Amygdala (tissue), 56 donors: Measurements from ENCODE around the gene KRT78.
"Not testable (repeated sequence)": the region's sequence is repeated elsewhere in the genome, so short reads cannot be mapped to it uniquely, and the experiment has no call there.

ENCODE experiments used
- DNase-seq, 56 donors: peaks; one replicate each; lab custom pipeline; 2025; lab: John Stamatoyannopoulos, UW

The KRT78 gene, protein sequence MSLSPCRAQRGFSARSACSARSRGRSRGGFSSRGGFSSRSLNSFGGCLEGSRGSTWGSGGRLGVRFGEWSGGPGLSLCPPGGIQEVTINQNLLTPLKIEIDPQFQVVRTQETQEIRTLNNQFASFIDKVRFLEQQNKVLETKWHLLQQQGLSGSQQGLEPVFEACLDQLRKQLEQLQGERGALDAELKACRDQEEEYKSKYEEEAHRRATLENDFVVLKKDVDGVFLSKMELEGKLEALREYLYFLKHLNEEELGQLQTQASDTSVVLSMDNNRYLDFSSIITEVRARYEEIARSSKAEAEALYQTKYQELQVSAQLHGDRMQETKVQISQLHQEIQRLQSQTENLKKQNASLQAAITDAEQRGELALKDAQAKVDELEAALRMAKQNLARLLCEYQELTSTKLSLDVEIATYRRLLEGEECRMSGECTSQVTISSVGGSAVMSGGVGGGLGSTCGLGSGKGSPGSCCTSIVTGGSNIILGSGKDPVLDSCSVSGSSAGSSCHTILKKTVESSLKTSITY

DNA sequence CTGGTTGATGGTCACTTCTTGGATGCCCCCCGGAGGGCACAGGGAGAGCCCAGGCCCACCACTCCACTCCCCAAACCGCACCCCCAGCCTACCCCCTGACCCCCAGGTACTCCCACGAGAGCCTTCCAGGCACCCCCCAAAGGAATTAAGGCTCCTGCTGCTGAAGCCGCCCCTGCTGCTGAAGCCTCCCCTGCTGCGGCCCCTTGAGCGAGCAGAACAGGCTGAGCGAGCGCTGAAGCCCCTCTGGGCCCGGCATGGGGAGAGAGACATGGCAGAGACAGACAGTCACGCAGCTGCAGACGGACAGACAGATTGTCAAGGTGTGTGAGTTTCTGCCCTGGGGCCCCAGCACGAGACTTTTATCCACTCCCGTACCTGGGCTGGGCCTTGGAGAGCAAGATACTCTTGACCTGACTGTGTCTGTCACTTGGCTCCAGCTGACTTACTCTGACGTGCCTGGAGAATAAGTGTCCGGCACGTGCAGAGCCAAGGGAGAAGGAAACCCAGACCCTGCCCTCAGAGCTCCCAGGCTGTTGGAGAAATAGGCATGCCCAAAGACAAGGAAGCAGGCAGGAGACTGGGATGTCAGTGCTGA lies at the start of gene KRT78:
Gene KRT78 (minus strand): TSS at position 334 of the 595 bp plus-strand sequence. CDS start 64 bp downstream, at position 270.
- no peak for DNase-seq

DNA sequence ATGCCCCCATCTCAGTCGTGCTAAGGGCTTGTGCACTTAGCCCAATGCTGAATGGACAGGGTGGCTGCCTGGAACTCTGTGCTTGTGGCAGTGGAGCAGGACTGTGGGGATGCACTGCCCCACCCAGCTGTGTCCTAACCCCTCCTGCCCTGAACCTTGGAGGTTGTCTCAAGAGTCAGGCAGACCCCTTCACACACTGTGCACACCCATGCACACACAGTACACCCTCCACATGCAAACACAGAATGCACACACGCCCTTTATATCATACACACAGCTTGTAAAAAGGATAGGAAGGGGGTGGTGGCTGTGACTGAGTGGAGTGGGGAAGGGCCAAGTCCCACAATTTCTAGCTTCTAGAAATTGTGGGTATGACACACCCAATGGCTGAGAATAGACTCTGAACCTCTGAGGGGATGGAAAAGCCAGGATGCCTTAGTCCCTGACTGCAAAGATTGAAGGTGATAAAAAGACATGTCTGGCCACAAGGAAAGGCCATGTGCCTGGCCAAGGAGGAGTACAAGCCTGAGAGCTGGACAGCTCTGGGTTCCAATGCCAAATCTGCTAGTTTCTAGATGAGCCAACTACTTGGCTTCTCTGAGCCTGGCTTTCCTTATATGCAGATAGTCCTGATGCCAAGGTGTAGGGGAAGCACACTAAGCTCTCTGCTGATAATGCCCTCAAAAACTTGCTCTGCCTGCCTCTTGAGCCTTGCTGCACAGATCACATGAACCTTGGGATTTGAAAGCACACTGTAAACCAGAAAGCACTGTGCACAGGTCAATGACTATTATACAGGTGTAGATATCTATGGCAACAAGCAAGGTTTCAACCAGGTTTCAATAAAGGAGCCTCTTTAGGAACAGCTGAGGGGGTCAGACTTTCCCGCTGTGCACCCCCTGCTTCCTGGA lies 47.7 kb upstream of the KRT78 start:
- DNase-seq: no peak

DNA sequence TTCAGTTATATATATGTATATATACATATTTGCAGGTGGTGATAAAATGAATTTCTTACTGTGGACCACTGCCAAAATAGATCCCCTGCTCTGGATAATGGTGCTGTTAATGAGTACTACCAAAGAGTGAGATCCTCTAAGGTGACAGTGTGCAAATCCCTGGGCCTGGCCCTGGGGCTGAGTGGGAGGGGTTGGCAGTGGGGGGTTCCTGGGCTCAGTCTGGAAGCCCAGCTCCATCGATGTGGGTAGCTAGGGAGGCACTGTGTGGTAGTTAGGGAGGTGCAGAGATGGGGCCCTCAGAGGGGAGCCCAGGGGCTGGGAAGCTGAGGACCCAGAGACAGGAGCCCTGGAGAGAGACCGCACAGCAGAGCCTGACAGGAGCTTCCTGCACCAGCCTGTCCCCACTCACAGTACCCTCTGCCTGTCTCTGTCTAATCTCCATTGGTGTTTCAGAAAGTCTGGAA lies 47.0 kb upstream of the KRT78 start:
- DNase-seq: no peak

DNA sequence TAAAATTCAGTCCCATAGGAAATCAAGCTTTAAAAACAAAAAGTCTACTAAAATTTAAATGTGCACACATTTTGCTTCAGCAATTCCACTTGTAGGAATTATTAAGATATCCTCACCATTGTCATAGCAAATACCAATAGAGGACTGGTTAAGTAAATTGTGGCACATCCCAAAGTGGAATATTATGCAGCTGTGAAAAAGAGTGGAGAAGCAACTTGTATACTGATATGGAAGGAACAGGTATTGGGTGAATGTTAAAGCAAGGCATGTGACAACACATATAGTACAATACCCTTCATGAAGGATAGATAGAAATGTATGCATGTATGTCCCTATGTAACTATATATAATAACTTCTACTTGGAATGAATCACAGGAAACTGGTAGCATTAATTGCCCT lies 44.2 kb upstream of the KRT78 start:
- DNase-seq: no peak

DNA sequence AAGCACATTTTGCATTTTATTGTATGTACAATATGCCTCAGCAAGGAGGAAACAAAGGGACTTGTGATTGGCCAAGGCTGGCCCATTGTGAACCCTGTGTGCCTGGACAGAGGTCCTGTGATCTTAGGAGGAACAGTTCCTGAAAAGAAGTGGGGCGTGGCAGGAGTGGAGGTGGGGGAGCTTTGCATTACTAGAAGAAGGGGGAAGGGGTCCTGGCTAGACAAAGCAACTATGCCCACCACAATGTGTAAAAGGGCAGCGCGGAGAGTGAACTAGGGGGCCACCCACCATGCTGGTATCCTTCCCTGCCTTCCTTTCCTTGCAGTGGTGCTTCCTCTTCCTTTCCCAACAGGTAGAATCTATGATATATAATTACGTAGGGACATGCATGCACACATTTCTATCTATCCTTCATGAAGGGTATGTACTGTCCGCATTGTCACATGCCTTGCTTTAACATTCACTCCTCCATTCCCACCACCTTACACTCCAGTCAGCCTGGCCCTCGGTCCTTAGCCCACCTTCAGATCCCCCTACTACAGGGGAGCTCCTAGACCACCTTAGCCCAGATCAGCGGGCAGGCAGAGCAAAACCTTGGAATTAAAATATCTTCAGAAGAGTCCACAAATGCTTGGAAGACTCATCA lies 43.5 kb upstream of the KRT78 start:
- no peak for DNase-seq

DNA sequence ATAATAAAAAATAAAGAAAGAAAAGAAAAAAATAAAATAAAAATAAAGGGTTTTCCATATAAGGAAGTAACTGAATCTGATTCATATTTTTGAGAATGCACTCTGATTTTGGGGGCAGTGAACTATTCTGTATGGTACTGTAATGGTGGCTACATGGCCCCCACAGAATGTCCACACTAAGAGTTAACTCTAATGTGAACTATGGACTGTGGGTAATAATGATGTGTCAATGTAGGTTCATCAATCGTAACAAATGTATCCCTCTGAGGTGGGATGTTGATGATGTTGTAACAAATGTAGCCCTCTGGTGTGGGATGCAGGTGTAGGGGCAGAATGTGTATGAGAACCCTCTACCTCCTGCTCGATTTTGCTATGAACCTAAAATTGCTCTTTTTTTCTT lies 42.2 kb upstream of the KRT78 start:
- no peak for DNase-seq

DNA sequence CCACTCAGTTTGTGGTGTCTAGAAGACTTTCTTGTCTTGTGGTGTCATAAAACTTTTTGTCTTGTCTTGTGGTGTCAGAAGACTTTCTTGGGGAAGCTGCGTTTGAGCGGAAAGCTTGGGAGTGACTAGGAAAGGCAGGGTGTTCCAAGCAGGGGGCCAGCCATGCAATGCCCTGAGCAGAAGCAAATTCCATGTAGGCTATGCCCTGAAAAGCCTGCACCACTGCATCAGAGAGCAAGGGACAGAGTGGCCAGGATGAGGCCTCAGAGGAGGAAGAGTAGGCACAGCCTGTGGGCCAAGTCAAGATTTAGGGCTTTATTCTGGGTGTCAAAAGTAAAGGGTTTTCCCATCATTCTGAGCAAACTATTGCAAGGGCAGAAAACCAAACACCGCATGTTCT lies 41.6 kb upstream of the KRT78 start:
- no peak for DNase-seq

DNA sequence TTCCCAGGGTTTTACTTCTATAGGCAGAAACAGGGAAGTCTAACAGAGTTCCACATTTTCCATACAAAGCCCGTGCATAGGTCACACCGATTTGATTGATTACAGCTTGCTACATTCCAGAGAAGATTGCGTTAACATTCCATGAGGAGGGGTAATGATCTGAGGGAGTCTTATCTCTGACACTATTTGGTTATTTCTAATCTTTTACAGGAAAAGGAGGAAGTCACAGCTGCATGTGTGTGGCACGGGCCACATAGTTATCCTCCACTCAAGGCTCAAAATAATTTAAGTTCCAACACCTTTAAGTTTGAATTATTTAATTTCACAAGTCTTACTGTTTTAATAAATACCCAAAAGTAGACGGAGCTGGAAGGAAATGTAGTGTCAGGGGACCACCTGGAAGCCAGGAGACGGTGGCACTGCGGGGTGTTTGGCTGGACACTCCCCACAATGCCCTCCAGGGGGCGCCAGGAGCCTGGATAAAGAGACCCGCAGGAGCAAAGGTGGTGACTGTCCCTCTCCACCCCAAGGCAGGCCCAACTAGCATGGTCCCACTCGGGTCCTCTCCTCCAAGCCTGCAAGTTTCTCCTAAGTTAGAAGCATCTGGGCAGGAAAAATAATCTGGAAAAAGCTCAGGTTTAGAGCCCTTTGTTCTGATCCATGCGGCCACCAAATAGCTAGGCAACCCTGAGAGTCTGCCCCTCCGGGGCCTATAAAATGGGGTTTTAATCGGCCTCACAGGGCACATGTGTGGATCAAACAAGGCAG lies 35.9 kb upstream of the KRT78 start:
- peak in 34 of 56 donors; percentile 11 to 76 (median 35) for DNase-seq

DNA sequence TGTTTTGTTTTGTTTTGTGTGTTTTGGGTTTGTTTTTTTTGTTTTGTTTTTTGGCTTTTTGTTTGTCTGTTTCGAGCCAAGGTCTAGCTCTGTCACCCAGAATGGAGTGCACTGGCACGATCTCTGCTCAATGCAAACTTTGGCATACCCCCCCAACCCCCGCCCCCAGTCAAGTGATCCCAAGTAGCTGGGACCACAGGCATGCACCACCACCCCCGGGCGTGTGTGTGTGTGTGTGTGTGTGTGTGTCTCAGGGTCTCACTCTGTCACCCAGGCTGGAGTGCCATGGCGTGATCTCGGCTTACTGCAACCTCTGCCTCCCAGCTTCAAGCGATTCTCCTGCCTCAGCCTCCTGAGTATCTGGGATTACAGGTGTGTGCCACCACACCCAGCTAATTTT lies 31.7 kb upstream of the KRT78 start:
- DNase-seq: not testable (repeated sequence)

DNA sequence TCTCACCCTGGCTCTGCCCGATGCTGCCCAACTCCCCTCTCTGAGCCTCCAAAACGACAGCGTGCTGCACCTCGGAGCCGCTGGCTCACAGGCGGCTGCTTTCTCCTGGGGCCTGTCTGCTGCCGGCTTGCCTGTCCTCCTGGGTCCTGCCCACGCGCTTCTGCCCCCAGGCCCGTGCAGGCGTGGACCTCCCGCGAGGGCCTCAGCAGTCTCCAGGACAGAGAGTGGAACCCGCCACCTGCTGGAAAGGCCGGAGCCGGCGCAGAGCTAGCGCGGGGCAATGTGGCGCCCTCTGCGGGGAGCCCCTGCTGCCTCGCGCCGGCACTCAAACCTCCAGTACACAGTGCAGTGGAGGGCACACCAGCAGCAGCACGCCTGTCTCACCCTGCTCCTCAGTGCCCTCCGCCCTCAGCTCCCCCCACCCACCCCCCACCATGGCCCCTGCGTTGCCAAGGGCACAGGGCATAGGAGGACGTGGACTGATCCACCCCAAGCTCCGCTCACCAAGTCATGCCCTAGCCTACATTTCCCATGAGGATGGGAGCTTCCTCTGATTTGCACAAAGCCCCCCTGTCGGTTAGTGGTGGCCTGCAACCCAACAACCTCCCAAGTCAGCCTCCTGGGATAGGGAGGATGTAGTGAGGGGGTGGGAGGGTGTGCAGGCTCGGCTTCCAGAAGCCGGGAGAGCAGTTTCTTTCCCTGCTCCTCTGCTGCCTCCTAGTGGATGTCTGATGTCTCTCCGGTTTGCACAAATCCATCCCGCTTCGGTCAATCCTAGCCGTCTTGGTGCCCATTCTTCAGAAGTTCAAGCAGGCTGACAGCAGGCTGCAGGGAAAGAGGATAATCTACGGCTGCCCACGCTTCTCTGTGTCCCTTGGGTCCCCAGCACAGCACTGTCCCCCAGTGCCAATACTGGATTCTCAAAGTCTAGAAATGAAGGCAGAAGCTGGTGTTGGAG lies 30.9 kb upstream of the KRT78 start:
- peak in 49 of 56 donors; percentile 30 to 84 (median 59) for DNase-seq

DNA sequence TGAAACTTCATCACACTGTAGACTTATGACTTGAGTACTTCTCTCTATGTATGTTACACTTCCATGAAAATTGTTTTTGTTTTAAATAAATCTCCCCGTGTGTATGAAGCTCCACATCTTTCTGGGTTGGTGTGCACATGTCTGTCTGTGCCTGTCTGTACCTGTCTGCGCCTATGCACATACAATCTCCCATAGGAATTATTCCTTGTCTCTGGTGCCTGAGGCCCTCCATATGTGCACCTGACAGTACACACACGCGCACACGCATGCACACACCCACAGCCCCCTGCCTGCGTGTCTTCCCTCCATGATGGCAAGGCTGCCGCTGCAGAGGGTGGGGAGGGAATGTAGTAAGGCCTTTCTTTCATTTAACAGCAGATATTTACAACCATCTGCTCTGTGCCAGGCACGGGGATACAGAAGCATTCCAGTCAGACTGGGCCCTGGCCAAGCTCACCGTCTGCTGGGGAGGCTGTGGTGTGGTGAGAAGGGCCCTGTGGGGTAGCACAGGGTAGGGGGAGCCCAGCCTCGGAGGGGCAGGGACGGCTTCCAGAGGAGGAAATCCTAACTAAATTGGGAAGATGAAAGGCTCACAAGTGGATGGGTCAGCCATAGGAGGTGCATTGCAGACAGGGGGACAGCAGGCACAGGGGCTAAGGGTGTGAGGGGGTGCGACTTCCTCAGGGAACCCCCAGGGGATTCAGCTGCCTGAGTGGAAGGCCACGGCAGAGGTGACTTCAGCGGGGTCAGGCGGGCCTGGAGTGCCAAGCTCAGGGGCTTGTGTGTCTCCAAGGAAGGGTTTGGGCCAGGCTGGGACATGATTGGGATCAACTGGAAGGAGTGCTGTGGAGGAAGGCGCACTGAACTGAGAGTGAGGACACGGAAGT lies 30.0 kb upstream of the KRT78 start:
- no peak for DNase-seq

DNA sequence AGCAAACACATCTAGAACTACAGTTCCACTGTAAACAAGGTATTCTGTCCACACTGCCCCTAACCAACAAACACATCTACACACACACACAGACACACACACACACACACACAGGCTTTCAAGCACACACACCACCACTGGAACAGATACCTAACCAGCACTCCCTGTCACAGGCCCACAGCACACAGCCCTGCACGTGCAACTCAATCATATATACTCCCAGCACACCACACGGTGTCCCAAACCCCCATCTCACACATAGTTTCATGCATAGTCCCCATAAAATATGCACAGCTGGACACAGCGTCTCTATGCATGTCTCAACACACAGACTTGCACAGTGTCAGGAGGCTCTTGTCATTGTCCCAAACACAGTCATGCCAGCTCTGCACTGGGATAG lies 28.4 kb upstream of the KRT78 start:
- DNase-seq: no peak

DNA sequence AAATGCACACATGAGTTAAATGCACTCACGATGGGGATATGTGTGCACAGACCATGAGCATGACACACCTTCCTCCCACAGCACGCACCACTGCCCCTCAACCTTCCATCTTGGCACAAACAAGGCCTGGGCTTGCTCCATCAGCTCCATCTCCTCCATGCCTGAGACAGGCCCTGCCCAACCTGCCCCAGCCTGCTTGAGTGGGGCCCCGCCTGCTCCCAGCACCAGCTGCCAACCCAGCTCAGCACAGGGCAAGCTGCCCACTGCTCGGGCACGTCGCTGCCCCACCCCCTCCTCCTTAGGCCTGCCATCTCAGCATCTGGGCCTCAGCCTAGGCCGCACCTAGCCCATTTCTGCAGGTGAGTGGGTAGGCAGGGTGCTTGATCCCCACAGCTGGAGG lies 27.6 kb upstream of the KRT78 start:
- peak in 6 of 56 donors; percentile 2 to 31 (median 10) for DNase-seq

DNA sequence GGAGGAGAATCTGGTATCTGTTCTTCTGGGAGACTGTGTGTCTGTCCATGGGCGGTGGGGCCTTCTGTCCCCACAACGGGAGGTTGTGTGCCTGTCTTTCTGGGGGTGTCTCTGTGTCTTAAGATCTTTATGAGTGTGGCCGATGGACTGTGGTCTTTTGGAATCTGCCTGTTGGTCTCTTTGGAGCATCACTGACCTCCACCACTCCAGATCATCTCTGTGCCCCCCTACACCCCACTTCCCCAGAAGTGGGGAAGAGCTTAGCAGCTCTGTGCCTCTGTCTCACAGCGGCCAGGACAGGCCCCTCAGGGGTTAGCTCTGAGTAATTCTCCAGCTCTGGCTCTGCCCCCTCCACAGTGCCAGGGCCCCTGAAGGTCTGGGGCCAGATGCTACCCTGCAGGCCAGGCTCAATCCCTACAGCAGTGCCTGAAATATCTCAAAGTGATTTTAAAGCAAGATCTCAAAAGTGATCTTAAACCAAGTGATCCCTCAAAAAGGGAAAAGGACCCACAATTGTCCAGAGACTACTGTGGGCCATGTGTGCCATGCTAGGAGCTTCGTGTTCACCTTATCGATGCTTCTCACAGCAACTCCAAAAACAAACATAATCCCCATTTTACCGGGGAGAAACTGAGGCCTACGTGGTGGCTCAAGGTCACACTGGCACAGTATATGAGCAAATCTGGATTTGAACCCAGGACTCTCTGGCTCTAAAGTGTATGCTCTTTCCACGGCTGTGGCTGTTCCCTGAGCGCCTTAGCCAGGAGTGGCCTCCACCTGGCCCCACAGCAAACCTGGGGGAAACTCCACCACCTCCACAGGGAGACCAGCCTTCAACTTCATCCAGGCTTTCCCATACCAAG lies 26.0 kb upstream of the KRT78 start:
- no peak for DNase-seq

DNA sequence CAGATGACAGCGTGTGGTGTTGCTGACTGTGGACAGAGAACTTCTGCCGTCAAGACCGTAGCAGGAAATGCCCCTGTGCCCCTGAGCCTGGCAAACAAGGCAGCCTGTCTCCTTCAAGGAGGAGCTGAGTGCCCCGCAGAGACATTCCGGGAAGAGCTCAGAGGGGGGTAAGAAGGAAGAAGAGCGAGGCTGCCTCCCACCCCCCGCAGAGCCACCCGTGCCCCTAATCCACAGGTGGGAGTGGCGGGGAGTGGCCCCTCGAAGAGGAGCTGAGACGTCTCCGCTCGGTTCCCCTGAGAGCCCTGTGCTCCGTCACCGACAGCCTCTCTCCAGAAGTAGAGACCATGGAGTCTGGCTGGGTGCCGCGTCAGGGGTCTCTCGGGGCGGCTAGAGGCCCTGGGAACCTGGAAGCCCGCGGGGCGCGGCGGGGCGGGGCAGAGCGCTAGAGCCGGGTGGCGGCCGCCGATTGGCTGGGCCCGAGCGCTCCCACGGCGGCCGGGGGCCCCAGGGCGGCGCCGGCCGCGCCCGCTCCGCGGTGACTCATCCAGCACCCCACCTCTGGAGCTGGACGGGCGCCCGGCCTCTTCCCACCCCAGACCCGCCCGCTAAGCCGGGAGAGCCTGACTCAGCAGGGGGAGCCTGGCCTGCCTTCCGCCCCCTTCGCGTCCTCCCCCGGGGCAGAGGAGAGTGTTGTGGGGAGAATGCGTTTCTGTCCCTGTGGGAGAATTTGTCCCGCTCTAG lies 25.2 kb upstream of the KRT78 start:
- DNase-seq: peak in 13 of 56 donors; percentile 6 to 90 (median 28)

DNA sequence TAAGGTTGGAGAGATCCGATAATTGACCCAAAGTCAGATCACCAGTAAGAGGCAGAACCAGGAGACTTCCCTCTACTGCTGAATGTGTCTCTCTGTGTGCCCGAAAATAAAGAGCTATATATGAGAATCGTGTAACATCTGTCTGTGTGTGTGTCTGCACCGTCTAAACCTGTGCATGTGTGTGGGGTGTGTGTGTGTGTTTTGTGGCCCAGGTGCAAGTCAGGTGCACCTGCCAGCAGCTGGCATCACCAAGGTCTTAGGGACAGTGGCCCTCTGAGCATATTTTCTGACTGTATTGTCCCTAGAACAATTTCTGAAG lies 24.7 kb upstream of the KRT78 start:
- no peak for DNase-seq
